Mucosa of rectum (tissue), 2 donors: ENCODE measurements around the gene EFNA5.

ENCODE experiments used
- H3K27ac ChIP-seq, 2 donors: one replicate each; pipeline ENCODE4 v1.7.0; 2013; ENCODE audit warnings: inconsistent platforms in 2 of 2, low read depth in 2 of 2, low read length in 2 of 2
- H3K27me3 ChIP-seq, 2 donors: one replicate each; pipeline ENCODE4 v1.7.0; 2013; ENCODE audit warnings: low read length in 2 of 2; ENCODE audit not compliant: control insufficient read depth in 2 of 2, insufficient read depth in 2 of 2
- H3K36me3 ChIP-seq, 2 donors: one replicate each; pipeline ENCODE4 v1.7.0; 2013; ENCODE audit warnings: low read length in 2 of 2; ENCODE audit not compliant: control insufficient read depth in 2 of 2, insufficient read depth in 2 of 2
- H3K4me1 ChIP-seq, 2 donors: one replicate each; pipeline ENCODE4 v1.7.0; 2013; ENCODE audit warnings: low read length in 2 of 2, mild to moderate bottlenecking in 1 of 2; ENCODE audit not compliant: control insufficient read depth in 2 of 2, insufficient read depth in 2 of 2
- H3K4me3 ChIP-seq, 2 donors: one replicate each; pipeline ENCODE4 v1.7.0; 2013; ENCODE audit warnings: low read length in 2 of 2
- H3K9ac ChIP-seq, 2 donors: one replicate each; pipeline ENCODE4 v1.7.0; 2013; ENCODE audit warnings: low read length in 2 of 2, low read depth in 1 of 2, mild to moderate bottlenecking in 1 of 2
- H3K9me3 ChIP-seq, 2 donors: one replicate each; pipeline ENCODE4 v1.7.0; 2013; ENCODE audit warnings: low read length in 2 of 2; ENCODE audit not compliant: control insufficient read depth in 2 of 2
- donor health status: healthy.
- donor health status: Normal muscosa, but diverticular disease.

EFNA5 gene

GRCh38 chr5:107624235-107624634 is 46.5 kb downstream of the EFNA5 start:
- no peak overlapping the region for H3K27ac ChIP-seq
- no peak overlapping the region for H3K9ac ChIP-seq
- H3K27me3 ChIP-seq = no peaks in the 10 kb centered on the region
- H3K9me3 ChIP-seq = no peaks in the 10 kb centered on the region
- no peak overlapping the region for H3K4me3 ChIP-seq
- no peaks in the 10 kb centered on the region for H3K36me3 ChIP-seq
- H3K4me1 ChIP-seq = no peaks in the 10 kb centered on the region

- Histone ChIP-seq H3K36me3 (no peaks in the 10 kb centered on the region), H3K27me3 (no peaks in the 10 kb centered on the region), H3K4me1 (no peaks in the 10 kb centered on the region), H3K9me3 (no peaks in the 10 kb centered on the region), H3K4me3 (no peak overlapping the region), H3K9ac (no peak overlapping the region), H3K27ac (no peak overlapping the region)
Observed at GRCh38 chr5:107621089-107621488, 49.6 kb downstream of the EFNA5 start.

DNA sequence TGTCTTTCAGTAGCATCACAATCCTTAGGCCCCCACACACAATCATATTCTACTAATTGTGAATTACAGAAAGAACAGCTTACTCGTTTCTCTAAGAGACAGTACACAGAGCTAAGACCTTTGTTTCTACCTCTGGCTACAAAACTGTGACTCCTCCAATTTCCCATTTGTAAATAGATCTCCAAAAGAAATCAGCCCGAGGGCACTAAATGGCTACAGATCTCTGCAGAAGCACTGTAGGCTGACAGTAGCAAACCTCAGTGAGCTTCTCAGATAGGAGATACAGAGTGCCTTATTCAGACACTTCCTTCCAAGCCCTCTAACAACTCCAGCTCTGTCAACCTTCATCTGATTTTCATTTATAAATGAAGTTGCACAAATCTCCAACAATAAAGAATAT is 51.0 kb downstream of the EFNA5 start:
- Histone ChIP-seq H3K36me3 (no peaks in the 10 kb centered on the region), H3K9ac (no peak overlapping the region), H3K4me3 (no peak overlapping the region), H3K27me3 (no peaks in the 10 kb centered on the region), H3K4me1 (no peaks in the 10 kb centered on the region), H3K27ac (no peak overlapping the region), H3K9me3 (no peaks in the 10 kb centered on the region)

- Histone ChIP-seq H3K4me1 (no peaks in the 10 kb centered on the region), H3K9ac (no peak overlapping the region), H3K4me3 (no peak overlapping the region), H3K27ac (no peak overlapping the region), H3K36me3 (no peaks in the 10 kb centered on the region), H3K9me3 (no peaks in the 10 kb centered on the region), H3K27me3 (no peaks in the 10 kb centered on the region)
Observed at GRCh38 chr5:107618242-107618641, 52.5 kb downstream of the EFNA5 start.

DNA sequence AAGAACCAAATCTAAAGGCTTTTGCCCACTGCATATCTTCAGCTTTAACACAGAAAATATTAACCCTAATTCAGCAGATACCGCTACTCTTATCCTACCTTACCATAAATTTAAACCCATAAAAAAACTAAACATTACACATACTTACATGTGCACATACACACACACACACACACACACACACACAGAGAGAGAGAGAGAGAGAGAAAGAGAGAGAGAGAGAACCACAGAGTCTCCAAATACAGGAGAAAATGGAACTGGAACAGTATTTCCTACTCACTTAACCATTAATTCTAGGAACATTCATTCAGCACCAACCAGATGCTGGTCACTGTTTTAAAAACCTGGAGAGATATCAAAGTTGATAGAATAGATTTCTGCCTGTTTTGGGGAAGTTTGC is 53.7 kb downstream of the EFNA5 start:
- Histone ChIP-seq H3K27ac (no peak overlapping the region), H3K9me3 (no peaks in the 10 kb centered on the region), H3K27me3 (no peaks in the 10 kb centered on the region), H3K4me1 (no peaks in the 10 kb centered on the region), H3K4me3 (no peak overlapping the region), H3K36me3 (no peaks in the 10 kb centered on the region), H3K9ac (no peak overlapping the region)

DNA sequence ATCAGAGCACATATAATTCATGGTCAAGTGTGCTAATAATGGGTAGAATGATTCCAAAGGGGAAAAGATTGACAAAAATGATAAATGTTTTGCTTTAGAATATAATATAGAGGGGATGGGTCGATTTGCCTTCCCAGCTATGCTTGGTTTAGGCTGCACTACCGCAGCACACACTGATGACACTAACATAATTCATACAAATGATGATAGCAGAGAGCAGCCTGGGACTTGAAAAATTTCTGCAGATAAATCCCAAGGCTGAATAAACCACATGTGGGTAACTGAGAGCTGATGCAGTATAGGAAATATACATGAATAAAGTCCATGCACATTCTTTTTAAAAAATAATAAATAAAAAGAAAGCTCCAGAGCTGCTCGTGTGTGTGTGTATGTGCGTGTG is 54.5 kb downstream of the EFNA5 start:
- no peaks in the 10 kb centered on the region for H3K27me3 ChIP-seq
- H3K4me1 ChIP-seq = no peaks in the 10 kb centered on the region
- no peaks in the 10 kb centered on the region for H3K9me3 ChIP-seq
- H3K36me3 ChIP-seq = no peaks in the 10 kb centered on the region
- H3K27ac ChIP-seq = no peak overlapping the region
- H3K9ac ChIP-seq = no peak overlapping the region
- no peak overlapping the region for H3K4me3 ChIP-seq

GRCh38 chr5:107615299-107615817 is 55.4 kb downstream of the EFNA5 start:
- Histone ChIP-seq H3K9ac (no peak overlapping the region), H3K27ac (no peak overlapping the region), H3K4me1 (no peaks in the 10 kb centered on the region), H3K9me3 (no peaks in the 10 kb centered on the region), H3K36me3 (no peaks in the 10 kb centered on the region), H3K27me3 (no peaks in the 10 kb centered on the region), H3K4me3 (no peak overlapping the region)

GRCh38 chr5:107612541-107612940 is 58.2 kb downstream of the EFNA5 start:
- H3K9ac ChIP-seq = no peak overlapping the region

GRCh38 chr5:107610798-107611197 is 59.9 kb downstream of the EFNA5 start:
- no peaks in the 10 kb centered on the region for H3K27me3 ChIP-seq
- H3K9ac ChIP-seq = no peak overlapping the region
- H3K4me3 ChIP-seq = no peak overlapping the region
- no peaks in the 10 kb centered on the region for H3K9me3 ChIP-seq
- peaks cover 0 to 3% of the 10 kb centered on the region in 2 donors for H3K4me1 ChIP-seq
- H3K36me3 ChIP-seq = no peaks in the 10 kb centered on the region
- H3K27ac ChIP-seq = no peak overlapping the region

More at GRCh38 chr5:107612541-107612940, 58.2 kb downstream of the EFNA5 start:
- H3K4me3 ChIP-seq = no peak overlapping the region
- H3K36me3 ChIP-seq = no peaks in the 10 kb centered on the region
- H3K27ac ChIP-seq = no peak overlapping the region
- no peaks in the 10 kb centered on the region for H3K4me1 ChIP-seq
- no peaks in the 10 kb centered on the region for H3K27me3 ChIP-seq
- H3K9me3 ChIP-seq = no peaks in the 10 kb centered on the region

DNA sequence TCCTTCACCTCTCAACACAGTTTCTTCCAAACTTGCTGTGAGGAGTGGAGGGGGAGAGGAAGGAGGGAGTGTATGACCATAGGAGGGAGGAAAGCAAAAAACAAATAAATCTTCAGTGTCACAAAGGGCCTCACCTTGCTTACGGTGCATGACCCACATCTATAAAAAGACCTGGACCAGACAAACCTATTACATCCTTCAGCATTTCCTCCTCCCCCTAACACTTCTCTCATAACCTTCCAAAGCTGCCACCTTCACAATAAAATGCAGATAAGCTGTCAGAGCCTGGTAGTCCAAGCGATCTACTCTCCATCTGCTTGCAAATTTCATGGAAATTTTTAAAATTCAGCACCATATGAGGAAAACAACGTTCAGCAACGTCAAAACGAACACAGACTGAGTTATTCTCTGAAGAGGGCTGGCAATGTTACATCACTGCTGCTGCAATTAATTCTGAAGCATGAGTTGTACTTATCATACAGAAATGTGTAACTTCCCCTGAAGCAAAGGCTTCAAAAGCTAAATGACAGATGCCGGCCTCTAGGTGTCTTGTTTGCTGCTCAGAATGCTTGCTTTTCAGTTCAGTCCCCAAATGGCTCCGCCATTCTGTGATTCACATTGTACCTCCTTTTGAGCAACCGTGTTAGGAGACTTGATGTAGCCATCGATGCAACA is 62.9 kb downstream of the EFNA5 start:
- Histone ChIP-seq H3K4me1 (peaks cover 0 to 3% of the 10 kb centered on the region in 2 donors), H3K27ac (no peak overlapping the region), H3K9ac (no peak overlapping the region), H3K4me3 (no peak overlapping the region), H3K27me3 (no peaks in the 10 kb centered on the region), H3K9me3 (no peaks in the 10 kb centered on the region), H3K36me3 (no peaks in the 10 kb centered on the region)
